ENCODE data around the gene NDUFA8. TPM values are rescaled to one million over a fixed set of nuclear protein-coding genes. Genes with fewer than 3 reads are reported as not detected.

NDUFA8 gene
- total and polyA plus RNA-seq, 9 of the 15 experiments (the other 6 are each of a cell fraction or from before 2014, with no cell fraction given), result 105 to 212 (median 133) TPM

DNA sequence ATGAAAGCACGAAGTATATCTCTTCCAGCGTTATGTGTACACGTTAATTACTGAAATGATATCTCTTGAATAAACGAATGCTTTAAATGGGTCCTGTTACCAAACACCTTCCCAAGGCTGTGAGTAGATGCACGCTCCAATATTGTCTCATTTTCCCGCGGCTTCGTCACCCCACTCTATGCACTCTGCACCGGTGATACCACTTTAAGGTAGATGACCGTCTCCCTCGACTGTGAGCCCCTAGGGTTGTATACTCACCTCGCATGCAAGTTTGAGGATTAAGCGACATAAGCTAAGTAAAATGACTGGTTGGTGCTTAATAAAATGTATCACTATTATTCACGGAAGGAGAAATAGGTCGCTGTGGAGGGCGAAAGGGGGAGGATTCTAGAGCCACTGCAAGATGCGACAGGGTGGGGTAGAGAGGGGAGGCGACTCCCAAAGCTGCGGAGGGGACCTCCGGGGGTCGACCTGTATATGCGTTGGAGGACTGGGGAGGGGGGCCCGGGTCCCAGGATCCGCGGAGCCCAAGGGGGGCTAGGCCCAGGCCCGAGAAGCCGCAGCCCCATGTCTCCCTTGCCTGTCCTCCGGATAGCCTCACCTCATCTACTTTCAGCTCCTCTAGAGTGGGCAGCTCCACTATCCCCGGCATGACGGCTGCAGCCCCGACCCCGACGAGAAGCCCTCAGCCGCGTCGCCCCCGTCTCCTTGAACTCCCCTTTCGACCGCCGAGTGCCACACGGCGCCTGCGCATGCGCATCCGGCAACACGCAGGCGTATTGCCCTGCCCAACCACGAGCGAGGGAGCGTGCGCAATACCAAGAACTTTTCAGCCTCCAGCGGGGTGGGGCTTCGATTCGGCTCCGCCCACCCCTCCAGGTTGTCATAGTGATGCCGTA, at the start of gene NDUFA8, which contains the start of gene MORN5 (continued):
- TF ChIP-seq PYGO2 (tag; IDR thresholded peaks at IDR 0.05), result no peak
- TF ChIP-seq NFXL1 (CRISPR knock-in tag; IDR thresholded peaks at IDR 0.05), result no peak
- TF ChIP-seq, protein P1, sequence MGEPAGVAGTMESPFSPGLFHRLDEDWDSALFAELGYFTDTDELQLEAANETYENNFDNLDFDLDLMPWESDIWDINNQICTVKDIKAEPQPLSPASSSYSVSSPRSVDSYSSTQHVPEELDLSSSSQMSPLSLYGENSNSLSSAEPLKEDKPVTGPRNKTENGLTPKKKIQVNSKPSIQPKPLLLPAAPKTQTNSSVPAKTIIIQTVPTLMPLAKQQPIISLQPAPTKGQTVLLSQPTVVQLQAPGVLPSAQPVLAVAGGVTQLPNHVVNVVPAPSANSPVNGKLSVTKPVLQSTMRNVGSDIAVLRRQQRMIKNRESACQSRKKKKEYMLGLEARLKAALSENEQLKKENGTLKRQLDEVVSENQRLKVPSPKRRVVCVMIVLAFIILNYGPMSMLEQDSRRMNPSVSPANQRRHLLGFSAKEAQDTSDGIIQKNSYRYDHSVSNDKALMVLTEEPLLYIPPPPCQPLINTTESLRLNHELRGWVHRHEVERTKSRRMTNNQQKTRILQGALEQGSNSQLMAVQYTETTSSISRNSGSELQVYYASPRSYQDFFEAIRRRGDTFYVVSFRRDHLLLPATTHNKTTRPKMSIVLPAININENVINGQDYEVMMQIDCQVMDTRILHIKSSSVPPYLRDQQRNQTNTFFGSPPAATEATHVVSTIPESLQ (CRISPR knock-in tag; IDR thresholded peaks at IDR 0.05), result peak; percentile 42; the same call in 1 of the 2 replicates
- TF ChIP-seq MXI1 (IDR thresholded peaks at IDR 0.05; ENCODE audit: low read depth, low read length), result no peak
- TF ChIP-seq, protein P2, sequence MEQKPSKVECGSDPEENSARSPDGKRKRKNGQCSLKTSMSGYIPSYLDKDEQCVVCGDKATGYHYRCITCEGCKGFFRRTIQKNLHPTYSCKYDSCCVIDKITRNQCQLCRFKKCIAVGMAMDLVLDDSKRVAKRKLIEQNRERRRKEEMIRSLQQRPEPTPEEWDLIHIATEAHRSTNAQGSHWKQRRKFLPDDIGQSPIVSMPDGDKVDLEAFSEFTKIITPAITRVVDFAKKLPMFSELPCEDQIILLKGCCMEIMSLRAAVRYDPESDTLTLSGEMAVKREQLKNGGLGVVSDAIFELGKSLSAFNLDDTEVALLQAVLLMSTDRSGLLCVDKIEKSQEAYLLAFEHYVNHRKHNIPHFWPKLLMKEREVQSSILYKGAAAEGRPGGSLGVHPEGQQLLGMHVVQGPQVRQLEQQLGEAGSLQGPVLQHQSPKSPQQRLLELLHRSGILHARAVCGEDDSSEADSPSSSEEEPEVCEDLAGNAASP (IDR thresholded peaks at IDR 0.05), result no peak
- TF ChIP-seq ID3 (CRISPR knock-in tag; IDR thresholded peaks at IDR 0.05), result no peak
- TF ChIP-seq ID3 (tag; IDR thresholded peaks at IDR 0.05), result no peak
- TF ChIP-seq CTCFL (IDR thresholded peaks at IDR 0.05; ENCODE audit: borderline replicate concordance, insufficient read depth, low read depth, low read length, poor library complexity, severe bottlenecking), result peak; percentile 0
- no peak for TF ChIP-seq CBX3 (IDR thresholded peaks at IDR 0.05; ENCODE audit: borderline replicate concordance in 1 of 2, low read length in 2 of 2)
- TF ChIP-seq SMC3 (conservative IDR thresholded peaks at IDR 0.05; ENCODE audit: insufficient read depth, low read depth, low read length), result no peak
- no peak for TF ChIP-seq TEAD2 (tag; IDR thresholded peaks at IDR 0.05)
- TF ChIP-seq, protein P3, sequence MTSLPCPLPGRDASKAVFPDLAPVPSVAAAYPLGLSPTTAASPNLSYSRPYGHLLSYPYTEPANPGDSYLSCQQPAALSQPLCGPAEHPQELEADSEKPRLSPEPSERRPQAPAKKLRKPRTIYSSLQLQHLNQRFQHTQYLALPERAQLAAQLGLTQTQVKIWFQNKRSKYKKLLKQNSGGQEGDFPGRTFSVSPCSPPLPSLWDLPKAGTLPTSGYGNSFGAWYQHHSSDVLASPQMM (CRISPR knock-in tag; IDR thresholded peaks at IDR 0.05), result no peak
- no peak for TF ChIP-seq CREBBP (IDR thresholded peaks at IDR 0.05; ENCODE audit: low read depth, low read length)
- TF ChIP-seq ZBTB7A (IDR thresholded peaks at IDR 0.05; ENCODE audit: borderline replicate concordance, control insufficient read depth, low read depth, low read length), result no peak; the same call in 1 of the 2 replicates
- TF ChIP-seq TAL1 (IDR thresholded peaks at IDR 0.05), result no peak
- no peak for TF ChIP-seq JUN (IDR thresholded peaks at IDR 0.05; ENCODE audit: borderline replicate concordance, low read depth, low read length)
- no peak for TF ChIP-seq JUN (CRISPR knock-in tag; IDR thresholded peaks at IDR 0.05; ENCODE audit: borderline replicate concordance)
- TF ChIP-seq ZNF384 (IDR thresholded peaks at IDR 0.05; ENCODE audit: low read depth, low read length), result no peak
- TF ChIP-seq LCOR (CRISPR knock-in tag; IDR thresholded peaks at IDR 0.05), result 0 out of 2 replicates have a peak, but pooled peaks have one; percentile 41

Data from K562 (cell line).